GM21576 (cell line): Measurements from ENCODE around the gene SLC16A10.

Experiments used
- ATAC-seq: cut with Tn5 transposase; IDR thresholded peaks from one replicate; pipeline ENCODE4 v1.9.1; 2021; ENCODE audit warnings: mild to moderate bottlenecking, moderate library complexity; ENCODE audit not compliant: unreplicated experiment

SLC16A10 gene

GRCh38 chr6:111211411-111212030 lies 124.2 kb downstream of the SLC16A10 start:
- no peak for ATAC-seq

GRCh38 chr6:111212625-111213024 lies 125.3 kb downstream of the SLC16A10 start:
- ATAC-seq: no peak

GRCh38 chr6:111215131-111215530 lies 127.8 kb downstream of the SLC16A10 start:
- no peak for ATAC-seq

GRCh38 chr6:111219785-111220184 lies 132.5 kb downstream of the SLC16A10 start:
- ATAC-seq: no peak

- ATAC-seq: no peak
These were observed 133.2 kb downstream of the SLC16A10 start for GRCh38 chr6:111220383-111221031.

- ATAC-seq: no peak
These were observed 134.5 kb downstream of the SLC16A10 start for GRCh38 chr6:111221804-111222203.

GRCh38 chr6:111222341-111222740 lies 135.0 kb downstream of the SLC16A10 start:
- ATAC-seq: peak; percentile 58

GRCh38 chr6:111228094-111228493 lies 140.8 kb downstream of the SLC16A10 start:
- ATAC-seq: no peak

- ATAC-seq: no peak
These were observed 143.2 kb downstream of the SLC16A10 start for GRCh38 chr6:111230351-111231089.

- ATAC-seq: no peak
These were observed 143.8 kb downstream of the SLC16A10 start for GRCh38 chr6:111231090-111231459.

GRCh38 chr6:111237852-111238251 lies 150.5 kb downstream of the SLC16A10 start:
- no peak for ATAC-seq

GRCh38 chr6:111238464-111239119 lies 151.3 kb downstream of the SLC16A10 start:
- no peak for ATAC-seq

GRCh38 chr6:111239461-111239860 lies 152.2 kb downstream of the SLC16A10 start:
- ATAC-seq: no peak

GRCh38 chr6:111242452-111242851 lies 155.1 kb downstream of the SLC16A10 start:
- no peak for ATAC-seq

- no peak for ATAC-seq
These were observed 155.8 kb downstream of the SLC16A10 start for GRCh38 chr6:111243095-111243494.

GRCh38 chr6:111248789-111249188 lies 161.5 kb downstream of the SLC16A10 start:
- ATAC-seq: no peak

- no peak for ATAC-seq
These were observed 163.6 kb downstream of the SLC16A10 start for GRCh38 chr6:111250791-111251354.

- ATAC-seq: no peak
These were observed 165.4 kb downstream of the SLC16A10 start for GRCh38 chr6:111252726-111253125.

GRCh38 chr6:111254004-111254778 lies 166.9 kb downstream of the SLC16A10 start:
- ATAC-seq: no peak

GRCh38 chr6:111254779-111255166 lies 167.5 kb downstream of the SLC16A10 start:
- no peak for ATAC-seq
